GM12878 (cell line): Measurements from ENCODE around the gene KBTBD4. TPM values are rescaled to one million over a fixed set of nuclear protein-coding genes. Genes with fewer than 3 reads are reported as not detected.

Experiments
- ATAC-seq: fragments of 200-7000 bp; cut with Tn5 transposase; 3 replicates; pipeline ENCODE4 v1.9.1; 2020; ENCODE audit warnings: mild to moderate bottlenecking, moderate library complexity
- BruUV-seq: library from RNA; stranded (reverse); fragments of 400-500 nt; replicated peaks from 2 replicates; lab custom pipeline; 2021; lab: Mats Ljungman, UMichigan
- CTCF ChIA-PET: fragments of 300-600 bp; sonication (Branson Sonifier 250); formaldehyde crosslinking; extraction: SDS; loops from one replicate; lab custom pipeline; 2021; ENCODE audit warnings: inconsistent platforms; lab: Yijun Ruan, JAX
- POLR2A ChIA-PET: fragments of 350-600 bp; formaldehyde crosslinking; extraction: SDS; loops from one replicate; lab custom pipeline; 2021; ENCODE audit warnings: inconsistent platforms; lab: Charles Lee
- RAD21 ChIA-PET: fragments of 300-600 bp; sonication (Branson Sonifier 250); formaldehyde crosslinking; loops from one replicate; lab custom pipeline; 2023; ENCODE audit warnings: antibody characterized with exemption; ENCODE audit not compliant: unreplicated experiment; lab: Charles Lee
- SMC1A ChIA-PET: fragments of 300-600 bp; sonication (Branson Sonifier 250); formaldehyde crosslinking; loops from one replicate; lab custom pipeline; 2023; ENCODE audit not compliant: unreplicated experiment, uncharacterized antibody; lab: Charles Lee
- DNase-seq: peaks from one replicate; pipeline ENCODE4 v3.0.0-alpha.2; 2011; ENCODE audit warnings: low read depth, low spot score
- FAIRE-seq: peaks from 3 replicates; lab custom pipeline; 2011; peaks lifted over from hg19 to GRCh38; lab: Jason Lieb, UNC
- H2AFZ ChIP-seq: 2 replicates; pipeline ENCODE4 v1.6.0; 2011; ENCODE audit warnings: low read depth, low read length, control low read depth; ENCODE audit not compliant: control insufficient read depth
- H3K27ac ChIP-seq: 2 replicates; pipeline ENCODE4 v1.5.1; 2011; ENCODE audit warnings: control low read depth; ENCODE audit not compliant: control insufficient read depth, insufficient read depth
- H3K27me3 ChIP-seq, 2 experiments: replicated peaks in 1 of 2; 2 replicates each; pipeline versions ENCODE4 v1.6.0 to v1.6.1; 2011; ENCODE audit warnings: low read length in 1 of 2; ENCODE audit not compliant: control insufficient read depth in 2 of 2, insufficient read depth in 2 of 2
- H3K36me3 ChIP-seq, 2 experiments: 2 replicates each; pipeline ENCODE4 v1.5.1; 2011; ENCODE audit warnings: low read length in 1 of 2; ENCODE audit not compliant: control insufficient read depth in 2 of 2, insufficient read depth in 2 of 2
- H3K4me1 ChIP-seq: 2 replicates; pipeline ENCODE4 v1.6.1; 2011; ENCODE audit warnings: mild to moderate bottlenecking, low read length, moderate library complexity, mixed read lengths; ENCODE audit not compliant: control insufficient read depth, insufficient read depth
- H3K4me2 ChIP-seq: 2 replicates; pipeline ENCODE4 v1.6.0; 2011; ENCODE audit warnings: control low read depth; ENCODE audit not compliant: control insufficient read depth, insufficient read depth
- H3K4me3 ChIP-seq: fragments of 200-600 bp; sonication (generic); 2 replicates; pipeline ENCODE4 v1.5.1; 2016
- H3K79me2 ChIP-seq: 2 replicates; pipeline ENCODE4 v1.6.0; 2011; ENCODE audit warnings: low read length; ENCODE audit not compliant: control insufficient read depth, insufficient read depth
- H3K9ac ChIP-seq: 2 replicates; pipeline ENCODE4 v1.8.0; 2011; ENCODE audit warnings: low read length, control low read depth, mixed read lengths; ENCODE audit not compliant: control insufficient read depth, insufficient read depth
- H3K9me3 ChIP-seq: replicated peaks from 3 replicates; pipeline ENCODE4 v1.5.1; 2011; ENCODE audit warnings: mild to moderate bottlenecking, low read length; ENCODE audit not compliant: control insufficient read depth, insufficient read depth
- H4K20me1 ChIP-seq: 2 replicates; pipeline ENCODE4 v1.6.0; 2011; ENCODE audit not compliant: control insufficient read depth, insufficient read depth
- BRCA1 ChIP-seq: IDR thresholded peaks from 2 replicates; pipeline ENCODE4 v1.6.1; 2011; ENCODE audit warnings: low read depth, low read length, improper control_type of control experiment
- CBX3 ChIP-seq: fragments of 200-600 bp; sonication (generic); IDR thresholded peaks from 2 replicates; pipeline ENCODE4 v1.6.1; 2016; ENCODE audit warnings: low read depth, borderline replicate concordance
- CHD1 ChIP-seq: IDR thresholded peaks from 2 replicates; pipeline ENCODE4 v1.6.1; 2012; ENCODE audit warnings: low read depth, low read length, improper control_type of control experiment
- EED ChIP-seq: sonication (generic); IDR thresholded peaks from 2 replicates; pipeline ENCODE4 v1.6.1; 2016; ENCODE audit warnings: antibody characterized with exemption, low read depth
- MTA2 ChIP-seq: fragments of 450-650 bp; IDR thresholded peaks from 2 replicates; pipeline ENCODE4 v1.6.1; 2016; ENCODE audit warnings: low read depth, mild to moderate bottlenecking, moderate library complexity
- PAX5 ChIP-seq: IDR thresholded peaks from 2 replicates; pipeline ENCODE4 v1.6.1; 2011; ENCODE audit warnings: low read depth, low read length, borderline replicate concordance
- RELA ChIP-seq: fragments of 450-650 bp; IDR thresholded peaks from 2 replicates; pipeline ENCODE4 v1.8.0; 2014; ENCODE audit warnings: borderline replicate concordance; ENCODE audit not compliant: partially characterized antibody
- RFX5 ChIP-seq: IDR thresholded peaks from 2 replicates; pipeline ENCODE4 v1.6.1; 2011; ENCODE audit warnings: low read depth, low read length, improper control_type of control experiment
- YY1 ChIP-seq: IDR thresholded peaks from 2 replicates; pipeline ENCODE4 v1.6.1; 2011; ENCODE audit warnings: low read depth, mild to moderate bottlenecking, low read length
- WGBS: methylation state at CpG from one replicate; pipeline ENCODE4 v1.1.6; 2016; ENCODE audit warnings: low lambda C conversion rate; ENCODE audit not compliant: insufficient replicate concordance, insufficient coverage; ENCODE audit errors: missing lambda C conversion rate; 5-methylcytosine and 5-hydroxymethylcytosine counted together
- in situ Hi-C: fragments of 300-500 bp; cut with MboI; formaldehyde crosslinking; loops from 9 replicates; pipeline ENCODE4 v1.14.3; 2018; ENCODE audit warnings: mixed read lengths
- intact Hi-C: fragments of 100-400 bp; cut with micrococcal nuclease; formaldehyde crosslinking; loops from one replicate; pipeline ENCODE4 v1.14.2; 2022; ENCODE audit not compliant: unreplicated experiment
- polyA plus RNA-seq, 11 experiments: library from polyadenylated mRNA; depleted of rRNA in 4 of 11; unstranded in 6 of 11; stranded (reverse) in 5 of 11; fragments of >200 nt; fragmentation: Nextera tagmentation in 4 of 11; fragmentation: Illumina TruSeq in 1 of 11; extraction: Ambion mirVana in 4 of 11; extraction: Trizol in 1 of 11; gene quantifications; 1 replicate in 1 of 11; 2 replicates in 10 of 11; pipeline versions ENCODE4 v1.2.1 to v1.2.3, GENCODE V29; 2011 to 2016; ENCODE audit warnings: inconsistent platforms in 2 of 11, missing spikeins in 2 of 11, low read depth in 1 of 11
- total RNA-seq, 4 experiments: library from RNA; depleted of rRNA in 3 of 4; stranded (reverse); fragments of >200 nt in 3 of 4; fragmentation: Illumina TruSeq in 1 of 4; extraction: Trizol in 1 of 4; gene quantifications; 2 replicates each; pipeline versions ENCODE4 v1.2.1 to v1.2.3, GENCODE V29; 2013 to 2021
- TF ChIP-seq, protein P1 (sequence below): fragments of 450-650 bp; IDR thresholded peaks from 2 replicates; pipeline ENCODE4 v1.6.1; 2017; ENCODE audit warnings: antibody characterized with exemption, mild to moderate bottlenecking, moderate library complexity
- TF ChIP-seq, protein P2 (sequence below): fragments of 450-650 bp; IDR thresholded peaks from 2 replicates; pipeline ENCODE4 v1.6.1; 2016; ENCODE audit warnings: mild to moderate bottlenecking
- TF ChIP-seq, protein P3 (sequence below): IDR thresholded peaks from 2 replicates; pipeline ENCODE4 v1.6.1; 2012; ENCODE audit warnings: mild to moderate bottlenecking, low read depth, low read length
- TF ChIP-seq, protein P4 (sequence below): IDR thresholded peaks from 2 replicates; pipeline ENCODE4 v1.6.1; 2012; ENCODE audit warnings: low read depth, low read length, improper control_type of control experiment

Gene KBTBD4
- total and polyA plus RNA-seq, 10 of the 15 experiments (the other 5 are each of a cell fraction or from before 2014, with no cell fraction given), result 18.4 to 46.4 (median 25.7) TPM

DNA sequence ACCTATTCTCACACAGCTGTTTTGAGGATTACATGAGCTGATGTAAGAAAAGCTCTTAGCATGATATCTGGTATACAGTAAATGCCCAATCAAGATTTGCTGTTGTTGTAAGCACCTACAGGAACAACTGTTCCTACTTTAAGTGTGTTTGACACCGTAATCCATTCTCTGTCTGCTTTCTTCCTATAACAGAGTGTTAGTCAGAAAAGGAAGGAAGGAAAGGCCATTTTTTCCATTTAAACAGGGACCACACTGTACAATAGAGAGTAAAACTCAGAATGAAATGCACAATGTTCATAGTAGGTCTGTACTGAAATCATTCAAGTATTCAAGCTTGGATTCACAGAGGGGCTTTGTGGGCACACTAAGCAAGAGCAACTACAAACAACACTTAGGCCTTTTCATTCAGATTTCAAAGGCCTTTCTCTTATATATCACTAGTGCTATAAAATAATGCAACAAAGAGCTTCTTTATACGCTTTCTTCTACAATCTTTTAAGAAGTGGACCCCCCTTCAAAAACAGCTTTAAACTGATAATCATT, 42.1 kb upstream of the KBTBD4 start:
- no peak for ATAC-seq
- TF ChIP-seq RELA (no peak), CBX3 (no peak), PAX5 (no peak), EED (no peak), YY1 (no peak), RFX5 (no peak), CHD1 (no peak), BRCA1 (no peak), MTA2 (no peak)
- TF ChIP-seq, protein P1, sequence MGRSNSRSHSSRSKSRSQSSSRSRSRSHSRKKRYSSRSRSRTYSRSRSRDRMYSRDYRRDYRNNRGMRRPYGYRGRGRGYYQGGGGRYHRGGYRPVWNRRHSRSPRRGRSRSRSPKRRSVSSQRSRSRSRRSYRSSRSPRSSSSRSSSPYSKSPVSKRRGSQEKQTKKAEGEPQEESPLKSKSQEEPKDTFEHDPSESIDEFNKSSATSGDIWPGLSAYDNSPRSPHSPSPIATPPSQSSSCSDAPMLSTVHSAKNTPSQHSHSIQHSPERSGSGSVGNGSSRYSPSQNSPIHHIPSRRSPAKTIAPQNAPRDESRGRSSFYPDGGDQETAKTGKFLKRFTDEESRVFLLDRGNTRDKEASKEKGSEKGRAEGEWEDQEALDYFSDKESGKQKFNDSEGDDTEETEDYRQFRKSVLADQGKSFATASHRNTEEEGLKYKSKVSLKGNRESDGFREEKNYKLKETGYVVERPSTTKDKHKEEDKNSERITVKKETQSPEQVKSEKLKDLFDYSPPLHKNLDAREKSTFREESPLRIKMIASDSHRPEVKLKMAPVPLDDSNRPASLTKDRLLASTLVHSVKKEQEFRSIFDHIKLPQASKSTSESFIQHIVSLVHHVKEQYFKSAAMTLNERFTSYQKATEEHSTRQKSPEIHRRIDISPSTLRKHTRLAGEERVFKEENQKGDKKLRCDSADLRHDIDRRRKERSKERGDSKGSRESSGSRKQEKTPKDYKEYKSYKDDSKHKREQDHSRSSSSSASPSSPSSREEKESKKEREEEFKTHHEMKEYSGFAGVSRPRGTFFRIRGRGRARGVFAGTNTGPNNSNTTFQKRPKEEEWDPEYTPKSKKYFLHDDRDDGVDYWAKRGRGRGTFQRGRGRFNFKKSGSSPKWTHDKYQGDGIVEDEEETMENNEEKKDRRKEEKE, result no peak
- TF ChIP-seq, protein P2, sequence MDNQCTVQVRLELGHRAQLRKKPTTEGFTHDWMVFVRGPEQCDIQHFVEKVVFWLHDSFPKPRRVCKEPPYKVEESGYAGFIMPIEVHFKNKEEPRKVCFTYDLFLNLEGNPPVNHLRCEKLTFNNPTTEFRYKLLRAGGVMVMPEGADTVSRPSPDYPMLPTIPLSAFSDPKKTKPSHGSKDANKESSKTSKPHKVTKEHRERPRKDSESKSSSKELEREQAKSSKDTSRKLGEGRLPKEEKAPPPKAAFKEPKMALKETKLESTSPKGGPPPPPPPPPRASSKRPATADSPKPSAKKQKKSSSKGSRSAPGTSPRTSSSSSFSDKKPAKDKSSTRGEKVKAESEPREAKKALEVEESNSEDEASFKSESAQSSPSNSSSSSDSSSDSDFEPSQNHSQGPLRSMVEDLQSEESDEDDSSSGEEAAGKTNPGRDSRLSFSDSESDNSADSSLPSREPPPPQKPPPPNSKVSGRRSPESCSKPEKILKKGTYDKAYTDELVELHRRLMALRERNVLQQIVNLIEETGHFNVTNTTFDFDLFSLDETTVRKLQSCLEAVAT, result no peak
- TF ChIP-seq, protein P3, sequence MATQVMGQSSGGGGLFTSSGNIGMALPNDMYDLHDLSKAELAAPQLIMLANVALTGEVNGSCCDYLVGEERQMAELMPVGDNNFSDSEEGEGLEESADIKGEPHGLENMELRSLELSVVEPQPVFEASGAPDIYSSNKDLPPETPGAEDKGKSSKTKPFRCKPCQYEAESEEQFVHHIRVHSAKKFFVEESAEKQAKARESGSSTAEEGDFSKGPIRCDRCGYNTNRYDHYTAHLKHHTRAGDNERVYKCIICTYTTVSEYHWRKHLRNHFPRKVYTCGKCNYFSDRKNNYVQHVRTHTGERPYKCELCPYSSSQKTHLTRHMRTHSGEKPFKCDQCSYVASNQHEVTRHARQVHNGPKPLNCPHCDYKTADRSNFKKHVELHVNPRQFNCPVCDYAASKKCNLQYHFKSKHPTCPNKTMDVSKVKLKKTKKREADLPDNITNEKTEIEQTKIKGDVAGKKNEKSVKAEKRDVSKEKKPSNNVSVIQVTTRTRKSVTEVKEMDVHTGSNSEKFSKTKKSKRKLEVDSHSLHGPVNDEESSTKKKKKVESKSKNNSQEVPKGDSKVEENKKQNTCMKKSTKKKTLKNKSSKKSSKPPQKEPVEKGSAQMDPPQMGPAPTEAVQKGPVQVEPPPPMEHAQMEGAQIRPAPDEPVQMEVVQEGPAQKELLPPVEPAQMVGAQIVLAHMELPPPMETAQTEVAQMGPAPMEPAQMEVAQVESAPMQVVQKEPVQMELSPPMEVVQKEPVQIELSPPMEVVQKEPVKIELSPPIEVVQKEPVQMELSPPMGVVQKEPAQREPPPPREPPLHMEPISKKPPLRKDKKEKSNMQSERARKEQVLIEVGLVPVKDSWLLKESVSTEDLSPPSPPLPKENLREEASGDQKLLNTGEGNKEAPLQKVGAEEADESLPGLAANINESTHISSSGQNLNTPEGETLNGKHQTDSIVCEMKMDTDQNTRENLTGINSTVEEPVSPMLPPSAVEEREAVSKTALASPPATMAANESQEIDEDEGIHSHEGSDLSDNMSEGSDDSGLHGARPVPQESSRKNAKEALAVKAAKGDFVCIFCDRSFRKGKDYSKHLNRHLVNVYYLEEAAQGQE, result no peak
- TF ChIP-seq, protein P4, sequence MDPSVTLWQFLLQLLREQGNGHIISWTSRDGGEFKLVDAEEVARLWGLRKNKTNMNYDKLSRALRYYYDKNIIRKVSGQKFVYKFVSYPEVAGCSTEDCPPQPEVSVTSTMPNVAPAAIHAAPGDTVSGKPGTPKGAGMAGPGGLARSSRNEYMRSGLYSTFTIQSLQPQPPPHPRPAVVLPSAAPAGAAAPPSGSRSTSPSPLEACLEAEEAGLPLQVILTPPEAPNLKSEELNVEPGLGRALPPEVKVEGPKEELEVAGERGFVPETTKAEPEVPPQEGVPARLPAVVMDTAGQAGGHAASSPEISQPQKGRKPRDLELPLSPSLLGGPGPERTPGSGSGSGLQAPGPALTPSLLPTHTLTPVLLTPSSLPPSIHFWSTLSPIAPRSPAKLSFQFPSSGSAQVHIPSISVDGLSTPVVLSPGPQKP, result no peak
- TF ChIP-seq, all 136 proteins: peak for 0
- no peak overlapping the region for H3K9ac ChIP-seq
- no peaks in the 10 kb centered on the region for H3K79me2 ChIP-seq
- no peak overlapping the region for H3K4me3 ChIP-seq
- peaks cover 3 to 31% of the 10 kb centered on the region in 2 experiments for H3K36me3 ChIP-seq
- H3K9me3 ChIP-seq, result no peaks in the 10 kb centered on the region
- ChIA-PET SMC1A (interaction anchor here (0.7 kb wide), 1 partner anchor 8 kb away, joined by 3 read pairs; no protein-coding TSS in a partner anchor), RAD21 (no interaction called here), CTCF (interaction anchor here (1.2 kb wide), 1 partner anchor 40 kb away, joined by 3 read pairs; no protein-coding TSS in a partner anchor), POLR2A (interaction anchor here (0.5 kb wide), 1 partner anchor 42 kb away, joined by 3 read pairs; no protein-coding TSS in a partner anchor)
- H3K4me2 ChIP-seq, result no peak overlapping the region
- no peak for FAIRE-seq
- intact Hi-C loops (no loop called here), in situ Hi-C loops (no loop called here)
- no peaks in the 10 kb centered on the region for H4K20me1 ChIP-seq
- BruUV-seq, result no TSS peak
- H3K27ac ChIP-seq, result no peak overlapping the region
- H3K27me3 ChIP-seq, result no peaks in the 10 kb centered on the region
- WGBS, result 97% methylated on average over 2 of the region's 2 CpGs
- H3K4me1 ChIP-seq, result peaks cover 12% of the 10 kb centered on the region; the same call in 1 of the 2 replicates
- H2AFZ ChIP-seq, result no peak overlapping the region
- DNase-seq, result no peak
